ENCODE measurements around the gene SALL1.

The SALL1 gene

GRCh38 chr16:51181503-51181811 is 30.4 kb upstream of the SALL1 start:
- peak overlapping the region; percentile 23 for H3K4me3 ChIP-seq (ENCODE audit: low read depth, low read length)
- TF ChIP-seq, protein P1, sequence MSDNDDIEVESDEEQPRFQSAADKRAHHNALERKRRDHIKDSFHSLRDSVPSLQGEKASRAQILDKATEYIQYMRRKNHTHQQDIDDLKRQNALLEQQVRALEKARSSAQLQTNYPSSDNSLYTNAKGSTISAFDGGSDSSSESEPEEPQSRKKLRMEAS (IDR thresholded peaks at IDR 0.05; ENCODE audit: low read depth, low read length), result no peak
- no peak for TF ChIP-seq CTCF (IDR thresholded peaks at IDR 0.05; ENCODE audit: low read depth, low read length)
- DNase-seq (ENCODE audit: low read depth), result peak; percentile 84

DNA sequence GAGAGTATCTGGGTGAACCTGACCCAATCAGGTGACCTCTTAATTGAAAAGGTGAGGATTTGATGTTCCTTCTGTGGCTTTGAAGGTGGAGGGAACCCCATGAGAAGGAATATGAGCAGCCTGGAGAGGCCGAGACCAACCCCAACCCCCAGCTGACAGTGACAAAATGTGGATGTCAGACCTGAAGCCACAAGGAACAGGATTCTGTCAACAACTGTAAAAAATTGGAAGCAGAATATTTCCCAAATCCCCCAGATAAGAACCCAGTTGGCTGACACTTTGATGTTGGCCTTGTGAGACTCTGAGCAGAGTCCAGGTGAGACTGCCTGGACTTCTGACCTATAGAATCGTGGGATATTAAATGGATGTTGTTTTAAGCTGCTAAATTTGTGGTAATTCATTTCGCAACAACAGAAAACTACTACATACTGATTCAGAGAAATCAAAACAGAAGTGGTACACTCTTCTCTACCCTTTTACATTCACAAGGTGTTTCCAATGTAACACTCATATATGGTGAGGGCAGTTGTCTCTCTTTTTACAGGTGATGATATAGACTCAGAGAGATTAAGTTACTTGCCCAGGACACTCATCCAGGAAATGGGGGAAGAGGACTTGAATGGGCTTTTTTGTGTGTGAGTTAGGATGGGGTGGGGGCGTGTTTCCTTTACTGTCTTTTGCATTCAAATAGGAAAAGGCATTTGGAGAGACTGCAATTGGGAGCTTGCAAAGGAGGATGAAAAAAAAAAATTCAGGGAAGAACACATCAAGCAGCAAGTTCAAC is 29.8 kb upstream of the SALL1 start:
- H3K4me3 ChIP-seq (ENCODE audit: low read depth, low read length), result no peak overlapping the region
- TF ChIP-seq MYC (IDR thresholded peaks at IDR 0.05; ENCODE audit: low read depth, low read length), result no peak
- TF ChIP-seq CTCF (IDR thresholded peaks at IDR 0.05; ENCODE audit: low read depth, low read length), result no peak
- TF ChIP-seq POLR2A (IDR thresholded peaks at IDR 0.05; ENCODE audit: extremely low read depth, insufficient read length), result no peak
- TF ChIP-seq, protein P1 (IDR thresholded peaks at IDR 0.05; ENCODE audit: low read depth, low read length), result no peak
- no peak for DNase-seq (ENCODE audit: low read depth)

DNA sequence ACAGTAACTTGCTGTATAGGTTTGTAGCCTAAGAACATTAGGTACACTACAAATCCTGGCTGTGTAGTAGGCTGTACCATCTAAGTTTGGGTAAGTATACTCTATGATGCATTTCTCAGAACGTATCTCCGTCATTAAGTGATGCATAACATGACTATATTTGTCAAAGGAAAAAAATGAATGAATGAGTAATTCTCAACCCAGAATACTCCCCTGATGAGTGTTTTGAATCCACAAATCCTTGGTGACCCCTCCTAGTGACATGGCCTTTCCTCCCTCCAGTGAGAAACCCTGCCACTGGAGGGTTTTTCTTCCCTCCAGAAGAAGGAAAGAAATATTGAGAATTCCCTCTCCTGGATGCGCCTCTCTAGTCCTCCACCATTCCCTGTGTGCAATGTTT is 24.0 kb upstream of the SALL1 start:
- DNase-seq (ENCODE audit: low read depth), result no peak

DNA sequence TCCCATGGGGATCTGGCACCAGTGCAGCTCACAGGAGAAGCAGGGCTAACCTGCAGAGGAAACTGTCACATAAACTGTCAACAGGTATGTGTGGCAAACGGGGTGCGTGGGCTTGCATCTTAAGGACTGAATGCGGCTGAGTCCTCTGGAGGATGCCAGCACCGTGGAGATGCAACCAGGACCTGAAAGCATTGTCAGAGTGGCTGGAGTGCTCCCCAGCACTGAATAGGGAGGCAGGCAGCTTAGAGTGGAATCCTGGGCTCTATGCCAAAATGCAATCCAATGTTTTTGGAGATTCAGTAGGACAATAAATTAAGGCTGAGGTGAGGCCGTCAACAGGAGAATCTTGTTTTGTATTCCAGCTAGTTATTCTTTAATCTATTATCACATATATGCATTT is 21.3 kb upstream of the SALL1 start:
- TF ChIP-seq, protein P1 (IDR thresholded peaks at IDR 0.05; ENCODE audit: low read depth, low read length), result no peak
- no peak for TF ChIP-seq POLR2A (IDR thresholded peaks at IDR 0.05; ENCODE audit: extremely low read depth, insufficient read length)
- no peak overlapping the region for H3K4me3 ChIP-seq (ENCODE audit: low read depth, low read length)
- DNase-seq (ENCODE audit: low read depth), result no peak

More for the DNA sequence above, 24.0 kb upstream of the SALL1 start:
- H3K4me3 ChIP-seq (ENCODE audit: low read depth, low read length), result no peak overlapping the region
- TF ChIP-seq, protein P1 (IDR thresholded peaks at IDR 0.05; ENCODE audit: low read depth, low read length), result no peak
- TF ChIP-seq CTCF (IDR thresholded peaks at IDR 0.05; ENCODE audit: low read depth, low read length), result no peak
- no peak for TF ChIP-seq POLR2A (IDR thresholded peaks at IDR 0.05; ENCODE audit: extremely low read depth, insufficient read length)
- TF ChIP-seq MYC (IDR thresholded peaks at IDR 0.05; ENCODE audit: low read depth, low read length), result no peak

GRCh38 chr16:51168755-51169154 is 17.7 kb upstream of the SALL1 start:
- no peak overlapping the region for H3K4me3 ChIP-seq (ENCODE audit: low read depth, low read length)
- DNase-seq (ENCODE audit: low read depth), result no peak
- no peak for TF ChIP-seq POLR2A (IDR thresholded peaks at IDR 0.05; ENCODE audit: extremely low read depth, insufficient read length)
- no peak for TF ChIP-seq CTCF (IDR thresholded peaks at IDR 0.05; ENCODE audit: low read depth, low read length)
- TF ChIP-seq, protein P1 (IDR thresholded peaks at IDR 0.05; ENCODE audit: low read depth, low read length), result no peak
- no peak for TF ChIP-seq MYC (IDR thresholded peaks at IDR 0.05; ENCODE audit: low read depth, low read length)

- TF ChIP-seq, protein P1 (IDR thresholded peaks at IDR 0.05; ENCODE audit: low read depth, low read length), result no peak
- no peak for TF ChIP-seq MYC (IDR thresholded peaks at IDR 0.05; ENCODE audit: low read depth, low read length)
- no peak for TF ChIP-seq POLR2A (IDR thresholded peaks at IDR 0.05; ENCODE audit: extremely low read depth, insufficient read length)
- TF ChIP-seq CTCF (IDR thresholded peaks at IDR 0.05; ENCODE audit: low read depth, low read length), result no peak
- no peak overlapping the region for H3K4me3 ChIP-seq (ENCODE audit: low read depth, low read length)
- DNase-seq (ENCODE audit: low read depth), result no peak
These were observed 16.3 kb upstream of the SALL1 start for GRCh38 chr16:51167170-51167895.
